ENCODE measurements around the gene PAQR9. TPM values are rescaled to one million over a fixed set of nuclear protein-coding genes. Genes with fewer than 3 reads are reported as not detected.

PAQR9 gene
- total RNA-seq, 4 donors from 2014 or later: 0.14 TPM; not detected in 3

DNA sequence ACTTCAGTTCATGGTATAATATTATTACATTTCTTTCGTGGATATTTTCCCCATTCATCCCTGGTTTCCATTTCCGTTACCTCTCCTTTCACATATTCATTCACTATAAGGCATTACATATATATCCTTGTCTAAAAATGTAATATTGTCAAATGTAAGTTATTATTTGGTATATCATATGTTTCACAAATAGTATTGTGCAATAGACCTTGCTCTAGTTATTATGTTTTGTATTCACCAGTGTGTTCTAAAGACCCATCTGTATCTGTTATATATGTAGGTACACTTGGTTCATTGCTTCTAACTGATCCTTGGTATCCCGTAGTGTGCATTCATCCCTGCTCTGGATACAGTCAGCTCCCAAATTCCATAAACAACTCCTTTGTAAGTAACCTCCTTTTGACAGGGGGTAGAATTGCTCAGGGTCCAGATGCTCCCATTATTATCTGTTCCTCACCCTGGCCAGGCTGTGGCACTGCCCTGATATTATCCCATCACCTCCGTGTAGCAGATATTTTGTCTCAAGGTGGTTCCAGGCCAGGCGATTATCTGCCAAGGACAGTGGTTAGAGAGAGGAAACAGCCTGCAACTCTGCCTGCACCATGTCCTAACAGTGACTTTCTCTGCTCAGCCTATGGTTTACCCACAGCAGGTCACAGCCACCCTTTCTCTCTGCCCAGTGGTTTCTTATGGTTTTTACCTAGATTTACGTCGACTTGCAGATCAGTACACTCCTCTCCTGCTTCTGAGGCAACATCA is 29.2 kb downstream of the PAQR9 start:
- DNase-seq: no peak
- no peaks in the 10 kb centered on the region for H3K36me3 ChIP-seq
- TF ChIP-seq POLR2A (IDR thresholded peaks at IDR 0.05): no peak
- TF ChIP-seq, protein P1, sequence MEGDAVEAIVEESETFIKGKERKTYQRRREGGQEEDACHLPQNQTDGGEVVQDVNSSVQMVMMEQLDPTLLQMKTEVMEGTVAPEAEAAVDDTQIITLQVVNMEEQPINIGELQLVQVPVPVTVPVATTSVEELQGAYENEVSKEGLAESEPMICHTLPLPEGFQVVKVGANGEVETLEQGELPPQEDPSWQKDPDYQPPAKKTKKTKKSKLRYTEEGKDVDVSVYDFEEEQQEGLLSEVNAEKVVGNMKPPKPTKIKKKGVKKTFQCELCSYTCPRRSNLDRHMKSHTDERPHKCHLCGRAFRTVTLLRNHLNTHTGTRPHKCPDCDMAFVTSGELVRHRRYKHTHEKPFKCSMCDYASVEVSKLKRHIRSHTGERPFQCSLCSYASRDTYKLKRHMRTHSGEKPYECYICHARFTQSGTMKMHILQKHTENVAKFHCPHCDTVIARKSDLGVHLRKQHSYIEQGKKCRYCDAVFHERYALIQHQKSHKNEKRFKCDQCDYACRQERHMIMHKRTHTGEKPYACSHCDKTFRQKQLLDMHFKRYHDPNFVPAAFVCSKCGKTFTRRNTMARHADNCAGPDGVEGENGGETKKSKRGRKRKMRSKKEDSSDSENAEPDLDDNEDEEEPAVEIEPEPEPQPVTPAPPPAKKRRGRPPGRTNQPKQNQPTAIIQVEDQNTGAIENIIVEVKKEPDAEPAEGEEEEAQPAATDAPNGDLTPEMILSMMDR (IDR thresholded peaks at IDR 0.05): no peak
- no peaks in the 10 kb centered on the region for H3K4me1 ChIP-seq
- H3K4me3 ChIP-seq: no peak overlapping the region
- H3K27me3 ChIP-seq: no peaks in the 10 kb centered on the region
- intact Hi-C loops (cut with DNase I; ENCODE audit: low total_unique reads): no loop called here
- no peak overlapping the region for H3K27ac ChIP-seq
- H3K9me3 ChIP-seq: no peaks in the 10 kb centered on the region

DNA sequence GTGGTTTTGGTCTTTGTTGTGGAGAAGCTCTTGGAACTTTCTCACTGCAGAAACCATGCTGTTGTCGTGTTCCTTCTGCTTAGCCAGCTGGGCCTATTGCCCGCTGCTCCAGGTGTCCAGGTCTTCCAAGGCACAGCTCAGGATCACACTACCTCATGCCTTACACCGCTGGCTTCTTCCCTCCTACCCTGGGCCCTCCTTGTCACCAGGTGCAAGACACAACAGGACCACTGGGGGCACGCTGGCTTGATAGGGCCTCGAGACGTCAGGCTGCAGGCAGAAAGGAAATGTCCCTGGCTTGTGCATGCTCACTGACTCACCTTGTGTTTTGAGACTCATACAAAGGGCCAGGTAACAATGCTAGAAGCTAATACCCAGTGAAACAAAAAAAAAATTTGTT is 32.3 kb downstream of the PAQR9 start:
- no peak for TF ChIP-seq POLR2A (IDR thresholded peaks at IDR 0.05)
- TF ChIP-seq, protein P1 (IDR thresholded peaks at IDR 0.05): no peak
- intact Hi-C loops (cut with DNase I; ENCODE audit: low total_unique reads): no loop called here
- DNase-seq: no peak
- H3K36me3 ChIP-seq: no peaks in the 10 kb centered on the region
- H3K9me3 ChIP-seq: no peaks in the 10 kb centered on the region
- H3K27me3 ChIP-seq: no peaks in the 10 kb centered on the region
- no peak overlapping the region for H3K27ac ChIP-seq
- no peak overlapping the region for H3K4me3 ChIP-seq
- H3K4me1 ChIP-seq: no peaks in the 10 kb centered on the region

DNA sequence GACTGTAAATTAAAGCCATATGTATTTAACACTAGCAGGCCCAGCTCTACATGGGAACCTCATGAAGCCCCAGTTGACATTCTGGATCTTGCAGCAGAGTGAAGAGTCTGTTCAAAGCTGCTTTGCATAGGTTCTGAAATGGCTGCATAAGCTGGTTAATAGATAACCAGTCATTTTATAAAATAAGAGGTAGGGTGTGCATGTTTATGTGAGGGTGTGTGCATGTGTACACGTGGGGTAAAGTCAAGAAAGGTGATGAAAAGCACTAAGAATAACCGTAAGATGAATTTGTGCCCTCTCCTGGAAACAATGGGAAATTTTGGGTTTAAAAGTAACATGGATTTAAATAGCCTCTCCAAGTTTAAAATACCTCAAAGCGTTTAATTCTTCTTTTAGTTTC is 33.0 kb downstream of the PAQR9 start:
- Histone ChIP-seq H3K27ac (no peak overlapping the region), H3K9me3 (no peaks in the 10 kb centered on the region), H3K4me1 (no peaks in the 10 kb centered on the region), H3K27me3 (no peaks in the 10 kb centered on the region), H3K4me3 (no peak overlapping the region), H3K36me3 (no peaks in the 10 kb centered on the region)
- intact Hi-C loops (cut with DNase I; ENCODE audit: low total_unique reads): no loop called here
- DNase-seq: no peak
- TF ChIP-seq, protein P1 (IDR thresholded peaks at IDR 0.05): no peak
- no peak for TF ChIP-seq POLR2A (IDR thresholded peaks at IDR 0.05)

DNA sequence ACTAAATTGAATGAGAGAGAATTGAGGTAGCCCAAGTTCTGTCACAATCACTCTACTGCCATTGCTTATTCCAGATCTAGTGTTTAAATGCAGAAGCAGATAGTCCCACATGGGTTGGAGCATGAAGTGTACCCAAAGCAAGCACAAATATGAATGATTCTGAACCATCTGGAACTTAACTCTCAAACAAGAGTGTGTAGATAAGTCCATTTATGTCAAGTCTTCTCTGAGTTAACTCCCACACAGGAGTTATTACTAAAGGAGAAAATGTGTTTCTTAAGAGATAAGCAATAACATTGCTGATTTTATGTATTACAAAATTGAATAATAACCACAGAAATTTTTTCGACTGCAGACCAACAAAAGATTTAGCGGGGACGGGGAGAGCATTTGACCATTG is 33.6 kb downstream of the PAQR9 start:
- Histone ChIP-seq H3K4me1 (no peaks in the 10 kb centered on the region), H3K27me3 (no peaks in the 10 kb centered on the region), H3K9me3 (no peaks in the 10 kb centered on the region), H3K27ac (no peak overlapping the region), H3K4me3 (no peak overlapping the region), H3K36me3 (no peaks in the 10 kb centered on the region)
- intact Hi-C loops (cut with DNase I; ENCODE audit: low total_unique reads): no loop called here
- TF ChIP-seq, protein P1 (IDR thresholded peaks at IDR 0.05): no peak
- no peak for TF ChIP-seq POLR2A (IDR thresholded peaks at IDR 0.05)
- no peak for DNase-seq

DNA sequence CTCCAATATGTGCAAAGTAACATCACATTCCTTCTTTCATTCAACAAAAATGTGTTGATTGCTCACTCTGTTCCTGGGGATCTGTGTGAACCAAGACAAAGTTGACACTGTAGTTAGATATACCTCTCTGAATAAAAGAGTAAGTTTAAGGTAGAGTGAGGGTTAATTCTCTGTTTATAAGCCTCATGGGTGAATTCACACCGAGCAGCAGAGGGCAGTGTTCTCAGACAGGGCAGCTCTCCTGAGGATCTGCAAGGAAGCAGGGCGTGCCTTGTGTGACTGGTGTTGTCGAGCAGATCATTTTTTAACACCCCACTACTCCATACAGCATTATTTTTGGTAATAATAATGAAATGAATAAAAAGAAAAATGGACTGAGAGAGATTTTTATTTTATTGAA is 34.4 kb downstream of the PAQR9 start:
- Histone ChIP-seq H3K4me3 (no peak overlapping the region), H3K27me3 (no peaks in the 10 kb centered on the region), H3K4me1 (no peaks in the 10 kb centered on the region), H3K27ac (no peak overlapping the region), H3K9me3 (no peaks in the 10 kb centered on the region), H3K36me3 (no peaks in the 10 kb centered on the region)
- intact Hi-C loops (cut with DNase I; ENCODE audit: low total_unique reads): no loop called here
- DNase-seq: no peak
- TF ChIP-seq, protein P1 (IDR thresholded peaks at IDR 0.05): no peak
- TF ChIP-seq POLR2A (IDR thresholded peaks at IDR 0.05): no peak

All from uterus (tissue), 4 donors.